ENCODE data around the gene PPP4R3C.

The PPP4R3C gene

GRCh38 chrX:27439771-27440170, 23.4 kb downstream of the PPP4R3C start:
- no peaks in the 10 kb centered on the region for H3K9me2 ChIP-seq (replicated peaks; ENCODE audit: insufficient read depth, low read length)
- H3K9ac ChIP-seq (ENCODE audit: low read length), result no peak overlapping the region
- TF ChIP-seq EZH2phosphoT487 (IDR thresholded peaks at IDR 0.05; ENCODE audit: low read length), result no peak
- TF ChIP-seq CTCF (IDR thresholded peaks at IDR 0.05; ENCODE audit: low read length), result no peak
- TF ChIP-seq EZH2 (optimal IDR thresholded peaks at IDR 0.05; ENCODE audit: low read depth, low read length), result no peak
- no peak overlapping the region for H3K4me3 ChIP-seq (ENCODE audit: low read length)
- no peaks in the 10 kb centered on the region for H3K79me2 ChIP-seq (ENCODE audit: low read length)
- H3K4me2 ChIP-seq (ENCODE audit: low read depth, low read length), result no peak overlapping the region
- no peaks in the 10 kb centered on the region for H3K27me3 ChIP-seq (replicated peaks; ENCODE audit: insufficient read depth, low read length)
- H3K27ac ChIP-seq (ENCODE audit: low read length), result no peak overlapping the region
- no peaks in the 10 kb centered on the region for H4K20me1 ChIP-seq (ENCODE audit: insufficient read depth, low read length)
- no peaks in the 10 kb centered on the region for H3K9me3 ChIP-seq (replicated peaks; ENCODE audit: insufficient read depth, low read length)
- no peaks in the 10 kb centered on the region for H3K36me3 ChIP-seq (replicated peaks; ENCODE audit: insufficient read depth, low read length)
- H3K4me1 ChIP-seq (ENCODE audit: low read length), result peaks cover 4% of the 10 kb centered on the region; the same call in 1 of the 2 replicates
- no peak overlapping the region for H2AFZ ChIP-seq (ENCODE audit: low read length)
- DNase-seq, result no peak
- H3F3A ChIP-seq (ENCODE audit: insufficient read depth, low read length), result no peaks in the 10 kb centered on the region

GRCh38 chrX:27438937-27439336, 24.2 kb downstream of the PPP4R3C start:
- H3K27ac ChIP-seq (ENCODE audit: low read length), result no peak overlapping the region
- H3K4me1 ChIP-seq (ENCODE audit: low read length), result no peaks in the 10 kb centered on the region
- no peak overlapping the region for H2AFZ ChIP-seq (ENCODE audit: low read length)
- H3K9me3 ChIP-seq (replicated peaks; ENCODE audit: insufficient read depth, low read length), result no peaks in the 10 kb centered on the region
- no peak for TF ChIP-seq EZH2 (optimal IDR thresholded peaks at IDR 0.05; ENCODE audit: low read depth, low read length)
- no peaks in the 10 kb centered on the region for H3K79me2 ChIP-seq (ENCODE audit: low read length)
- H3F3A ChIP-seq (ENCODE audit: insufficient read depth, low read length), result no peaks in the 10 kb centered on the region
- H3K36me3 ChIP-seq (replicated peaks; ENCODE audit: insufficient read depth, low read length), result no peaks in the 10 kb centered on the region
- H4K20me1 ChIP-seq (ENCODE audit: insufficient read depth, low read length), result no peaks in the 10 kb centered on the region
- no peak overlapping the region for H3K4me2 ChIP-seq (ENCODE audit: low read depth, low read length)
- H3K4me3 ChIP-seq (ENCODE audit: low read length), result no peak overlapping the region
- no peaks in the 10 kb centered on the region for H3K9me2 ChIP-seq (replicated peaks; ENCODE audit: insufficient read depth, low read length)
- no peaks in the 10 kb centered on the region for H3K27me3 ChIP-seq (replicated peaks; ENCODE audit: insufficient read depth, low read length)
- no peak overlapping the region for H3K9ac ChIP-seq (ENCODE audit: low read length)
- DNase-seq, result no peak

- TF ChIP-seq EZH2phosphoT487 (IDR thresholded peaks at IDR 0.05; ENCODE audit: low read length), result no peak
- TF ChIP-seq CTCF (IDR thresholded peaks at IDR 0.05; ENCODE audit: low read length), result no peak
- TF ChIP-seq EZH2 (optimal IDR thresholded peaks at IDR 0.05; ENCODE audit: low read depth, low read length), result no peak
- Histone ChIP-seq H4K20me1 (ENCODE audit: insufficient read depth, low read length) (no peaks in the 10 kb centered on the region), H3F3A (ENCODE audit: insufficient read depth, low read length) (no peaks in the 10 kb centered on the region), H3K9ac (ENCODE audit: low read length) (no peak overlapping the region), H3K36me3 (replicated peaks; ENCODE audit: insufficient read depth, low read length) (no peaks in the 10 kb centered on the region), H3K4me2 (ENCODE audit: low read depth, low read length) (no peak overlapping the region), H3K27me3 (replicated peaks; ENCODE audit: insufficient read depth, low read length) (no peaks in the 10 kb centered on the region), H3K9me3 (replicated peaks; ENCODE audit: insufficient read depth, low read length) (no peaks in the 10 kb centered on the region), H3K79me2 (ENCODE audit: low read length) (no peaks in the 10 kb centered on the region), H3K4me1 (ENCODE audit: low read length) (no peaks in the 10 kb centered on the region), H3K27ac (ENCODE audit: low read length) (no peak overlapping the region), H3K9me2 (replicated peaks; ENCODE audit: insufficient read depth, low read length) (no peaks in the 10 kb centered on the region), H2AFZ (ENCODE audit: low read length) (no peak overlapping the region), H3K4me3 (ENCODE audit: low read length) (no peak overlapping the region)
- DNase-seq, result no peak
These were observed 28.1 kb downstream of the PPP4R3C start for GRCh38 chrX:27435031-27435430.
